Measurements from ENCODE around the gene KLB.

DNA sequence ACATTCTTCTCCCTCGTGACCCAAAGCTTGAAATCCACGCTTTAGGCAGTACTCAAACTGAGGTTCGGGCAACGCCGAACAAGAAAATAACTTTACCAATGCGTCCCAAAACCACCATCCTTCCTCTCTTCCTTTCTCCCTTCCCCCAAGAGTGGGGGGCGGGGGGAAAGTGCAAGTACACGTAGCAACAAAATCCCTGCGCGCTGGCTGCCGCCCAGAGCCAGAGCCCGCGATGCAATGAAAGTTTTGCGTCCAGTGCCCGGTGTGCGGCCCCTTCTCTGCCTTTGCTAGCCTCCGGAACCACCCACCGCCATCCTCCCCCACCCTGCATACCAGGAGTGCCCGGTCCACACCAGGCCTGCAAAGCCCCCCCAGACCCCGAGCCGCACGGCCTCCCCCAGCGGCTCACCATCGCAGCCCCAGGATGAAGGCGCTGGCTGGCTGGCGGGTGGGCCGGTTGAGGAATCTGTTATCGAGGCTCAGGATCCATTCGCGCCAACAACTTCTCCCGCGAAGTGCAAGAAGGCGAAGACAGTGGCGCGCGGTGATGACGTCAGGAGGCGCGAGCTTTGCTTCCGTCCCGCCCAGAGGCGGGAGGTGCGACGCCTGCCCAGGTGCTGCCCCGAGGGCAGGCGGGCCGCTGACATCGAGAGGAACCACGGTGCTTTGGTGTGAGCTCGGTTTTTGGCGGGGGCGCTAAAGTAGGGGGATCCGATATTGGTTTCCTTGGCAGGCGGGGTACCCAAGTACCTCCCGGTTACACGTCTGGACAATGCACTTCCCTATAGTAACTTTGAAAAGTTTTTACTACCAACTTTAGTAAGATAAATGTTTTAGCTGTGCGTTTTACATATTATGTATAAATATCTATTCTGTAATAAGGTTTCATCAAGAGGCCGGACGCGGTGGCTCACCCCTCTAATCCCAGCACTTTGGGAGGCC lies 40.6 kb upstream of the KLB start, which contains the start of gene RFC1:
- TF ChIP-seq POLR2A (IDR thresholded peaks at IDR 0.05): peak in 2 of 4 donors; percentile 19 to 66
- TF ChIP-seq, protein P1, sequence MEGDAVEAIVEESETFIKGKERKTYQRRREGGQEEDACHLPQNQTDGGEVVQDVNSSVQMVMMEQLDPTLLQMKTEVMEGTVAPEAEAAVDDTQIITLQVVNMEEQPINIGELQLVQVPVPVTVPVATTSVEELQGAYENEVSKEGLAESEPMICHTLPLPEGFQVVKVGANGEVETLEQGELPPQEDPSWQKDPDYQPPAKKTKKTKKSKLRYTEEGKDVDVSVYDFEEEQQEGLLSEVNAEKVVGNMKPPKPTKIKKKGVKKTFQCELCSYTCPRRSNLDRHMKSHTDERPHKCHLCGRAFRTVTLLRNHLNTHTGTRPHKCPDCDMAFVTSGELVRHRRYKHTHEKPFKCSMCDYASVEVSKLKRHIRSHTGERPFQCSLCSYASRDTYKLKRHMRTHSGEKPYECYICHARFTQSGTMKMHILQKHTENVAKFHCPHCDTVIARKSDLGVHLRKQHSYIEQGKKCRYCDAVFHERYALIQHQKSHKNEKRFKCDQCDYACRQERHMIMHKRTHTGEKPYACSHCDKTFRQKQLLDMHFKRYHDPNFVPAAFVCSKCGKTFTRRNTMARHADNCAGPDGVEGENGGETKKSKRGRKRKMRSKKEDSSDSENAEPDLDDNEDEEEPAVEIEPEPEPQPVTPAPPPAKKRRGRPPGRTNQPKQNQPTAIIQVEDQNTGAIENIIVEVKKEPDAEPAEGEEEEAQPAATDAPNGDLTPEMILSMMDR (IDR thresholded peaks at IDR 0.05): peak in 1 of 6 experiments; percentile 4
